Measurements from ENCODE around the gene ATG5.
"Not testable (repeated sequence)": the region's sequence is repeated elsewhere in the genome, so short reads cannot be mapped to it uniquely, and the experiment has no call there.

ATG5 gene

DNA sequence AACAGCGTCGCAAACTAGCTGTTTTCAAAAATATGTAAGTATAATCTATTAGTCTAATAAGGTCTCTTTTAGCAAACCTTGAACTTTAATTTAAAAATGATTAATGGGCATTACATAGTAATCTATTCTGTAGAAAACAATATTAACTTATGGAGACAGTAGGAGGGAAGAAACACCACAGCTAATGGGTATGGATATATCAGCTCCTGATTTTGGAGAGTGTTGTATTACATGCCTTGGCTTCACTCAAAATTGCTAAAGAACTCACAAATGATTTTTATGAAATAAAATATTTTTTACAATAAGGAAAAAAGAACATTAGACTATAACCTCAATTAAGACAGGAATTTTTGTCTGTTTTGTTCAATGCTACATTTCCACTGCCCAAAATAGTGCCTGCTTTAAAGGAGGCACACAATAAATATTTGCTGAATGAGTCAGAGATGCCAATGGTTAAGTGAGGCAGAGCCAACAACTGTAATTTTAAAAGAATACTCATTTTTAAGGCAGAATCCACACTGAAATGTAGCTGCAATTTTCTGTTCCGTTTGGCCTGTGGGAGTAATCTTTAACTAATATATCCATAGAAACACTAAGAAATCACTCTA is 15.7 kb downstream of the ATG5 start:
- DNase-seq (ENCODE audit: low read depth), result no peak

DNA sequence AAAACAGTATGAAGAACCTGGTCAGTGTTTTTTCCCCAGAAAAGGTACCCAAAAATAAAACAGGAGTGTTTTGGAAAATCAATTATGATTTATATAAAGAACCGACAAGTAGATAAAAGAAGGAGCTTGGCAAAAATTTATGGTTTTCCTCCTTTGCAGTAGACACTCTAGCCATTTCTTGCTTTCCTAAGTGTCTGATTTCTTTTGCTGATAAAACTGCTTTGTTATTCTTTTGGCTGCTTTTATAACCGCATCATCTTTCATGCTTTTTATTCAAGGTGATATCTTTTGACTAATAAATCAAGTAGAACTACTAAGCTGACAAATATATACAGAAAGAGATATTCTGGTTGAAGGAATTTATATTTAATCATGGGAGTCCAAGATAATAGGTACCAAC is 16.6 kb downstream of the ATG5 start:
- no peak for DNase-seq (ENCODE audit: low read depth)

DNA sequence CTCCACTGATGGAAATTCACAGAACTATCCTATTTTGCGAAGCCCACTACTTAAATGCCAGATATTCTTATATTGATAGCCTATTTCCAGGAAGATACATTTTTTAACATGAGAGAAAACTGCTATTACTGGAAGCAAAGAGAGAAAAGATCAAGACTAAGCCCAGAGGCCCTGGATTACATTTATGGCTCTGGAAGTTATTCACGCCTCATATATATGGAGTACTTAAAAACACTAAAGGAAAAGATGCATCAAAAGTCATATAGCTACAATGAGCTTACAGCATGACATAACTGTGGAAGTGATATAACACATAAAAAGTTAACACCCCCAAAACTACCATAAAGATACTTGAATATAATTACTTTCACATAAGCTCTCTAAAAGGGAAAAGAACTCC is 19.8 kb downstream of the ATG5 start:
- DNase-seq (ENCODE audit: low read depth), result no peak

DNA sequence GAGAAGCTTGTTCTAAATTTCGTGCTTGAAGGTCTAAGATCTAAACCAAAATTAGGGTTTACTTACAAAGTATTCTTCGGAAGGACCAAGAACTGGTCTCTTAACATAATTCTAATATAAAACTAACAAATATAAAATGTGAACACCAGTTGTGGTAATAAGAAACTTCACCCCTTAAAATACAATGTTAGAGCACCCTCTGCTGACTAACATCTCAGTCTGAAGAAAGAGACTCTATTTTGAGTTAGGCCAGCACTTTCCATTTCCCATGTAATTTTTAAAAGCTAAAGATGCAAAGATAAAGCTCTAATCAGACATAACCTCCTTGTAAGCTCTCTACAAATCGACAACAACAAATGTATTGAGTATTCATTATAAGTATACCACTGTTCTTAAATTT is 24.6 kb downstream of the ATG5 start:
- DNase-seq (ENCODE audit: low read depth), result no peak

DNA sequence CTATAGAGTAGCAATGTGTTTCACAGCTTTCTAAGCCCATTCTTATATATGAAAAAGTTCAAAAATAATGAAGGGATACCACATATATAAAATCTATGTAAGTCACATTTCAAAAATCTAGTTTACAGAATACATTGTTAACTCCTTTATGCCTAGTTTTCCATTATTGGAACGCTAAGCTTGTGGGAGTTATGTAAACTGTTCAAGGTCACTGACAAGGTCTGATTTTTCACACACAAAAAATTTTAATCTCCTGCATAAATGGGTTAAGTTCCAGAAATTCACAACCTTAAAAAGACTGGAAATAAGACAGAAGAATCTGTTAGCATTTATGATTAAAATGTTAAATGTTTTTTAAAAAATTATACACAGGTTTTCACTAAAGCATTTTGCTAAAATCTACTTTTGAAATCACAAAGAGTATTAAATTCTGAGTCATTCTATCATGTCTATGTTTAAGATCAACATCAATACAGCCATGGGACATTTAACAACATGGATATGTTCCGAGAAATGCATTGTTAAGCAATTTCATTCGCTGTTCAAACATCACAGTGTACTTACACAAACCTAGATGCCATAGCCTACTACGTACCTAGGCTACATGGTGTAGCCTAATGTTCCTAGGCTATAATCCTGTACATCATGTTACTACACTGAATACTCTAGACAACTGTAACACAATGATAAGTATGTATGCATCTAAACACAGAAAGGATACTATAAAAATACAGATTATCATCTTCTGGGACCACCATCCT is 25.4 kb downstream of the ATG5 start:
- DNase-seq (ENCODE audit: low read depth), result no peak

DNA sequence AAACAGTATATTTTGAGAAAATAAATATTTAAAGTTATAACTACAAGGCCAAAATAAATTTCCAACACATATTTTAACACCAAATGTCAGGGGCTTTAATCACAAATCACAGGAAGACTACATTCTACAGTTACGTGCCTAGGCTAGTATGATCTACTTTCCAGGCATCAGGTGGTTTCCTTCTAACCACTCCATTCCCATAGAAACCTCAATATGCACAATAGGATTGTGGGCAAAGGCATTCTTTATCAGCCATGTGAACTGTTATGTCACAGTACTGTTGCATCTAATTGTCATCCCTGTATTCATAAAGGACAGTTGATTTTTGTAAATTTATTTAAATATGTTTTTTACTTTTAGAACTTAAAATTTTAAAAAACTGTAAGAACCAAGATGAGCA is 32.4 kb downstream of the ATG5 start:
- no peak for DNase-seq (ENCODE audit: low read depth)

DNA sequence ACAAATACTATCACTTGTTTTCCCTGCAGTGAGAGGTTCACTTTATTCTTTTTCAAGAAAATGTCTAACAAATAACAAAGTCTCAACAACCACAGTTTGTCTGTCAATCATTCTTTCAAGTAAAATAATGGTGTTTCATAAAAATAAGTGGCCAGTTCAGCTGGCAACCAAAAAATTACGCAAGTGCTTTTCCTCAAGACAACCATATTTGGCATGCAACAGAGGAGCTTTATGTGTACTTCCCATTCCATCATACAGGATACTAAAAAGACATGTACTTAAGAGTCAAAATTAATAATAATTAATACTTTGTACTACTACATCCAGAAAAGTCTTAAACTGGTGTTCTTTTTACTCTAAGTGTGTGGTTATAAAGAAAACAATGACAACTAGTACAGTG is 34.6 kb downstream of the ATG5 start:
- DNase-seq (ENCODE audit: low read depth), result no peak

DNA sequence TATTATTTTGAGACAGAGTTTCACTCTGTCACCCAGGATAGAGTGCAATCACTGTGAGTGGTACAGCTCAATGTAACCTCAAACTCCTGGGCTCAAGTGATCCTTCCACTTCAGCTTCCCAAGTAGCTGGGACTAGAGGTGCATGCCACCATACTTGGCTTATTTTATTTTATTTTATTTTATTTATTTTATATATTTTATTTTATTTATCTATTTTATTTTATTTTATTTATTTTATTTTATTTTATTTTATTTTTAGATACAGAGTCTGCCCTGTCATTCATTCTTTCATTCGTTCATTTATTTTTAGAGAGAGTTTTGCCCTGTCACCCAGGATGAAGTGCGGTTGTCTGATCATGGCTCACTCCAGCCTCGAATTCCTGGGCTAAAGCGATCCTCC is 35.5 kb downstream of the ATG5 start:
- DNase-seq (ENCODE audit: low read depth), result no peak

DNA sequence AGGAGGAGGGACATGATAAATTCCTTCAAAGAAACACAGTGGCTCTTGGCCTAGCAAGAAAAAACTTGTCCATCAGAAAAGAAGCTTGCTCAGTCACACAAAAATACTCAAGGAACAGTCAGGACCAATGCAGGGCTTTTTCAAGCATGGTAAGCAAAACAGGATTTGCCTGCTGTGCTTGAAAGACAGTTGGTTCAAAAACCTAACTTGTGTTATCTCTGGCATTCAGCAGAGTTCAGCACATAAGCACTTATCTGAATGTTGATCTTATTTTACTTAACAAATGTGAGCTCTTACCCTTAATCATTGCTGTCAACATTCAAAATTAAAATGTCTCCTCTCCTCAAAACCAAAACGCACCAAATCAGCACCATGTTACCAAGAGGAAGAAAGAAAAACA is 38.3 kb downstream of the ATG5 start:
- DNase-seq (ENCODE audit: low read depth), result no peak

DNA sequence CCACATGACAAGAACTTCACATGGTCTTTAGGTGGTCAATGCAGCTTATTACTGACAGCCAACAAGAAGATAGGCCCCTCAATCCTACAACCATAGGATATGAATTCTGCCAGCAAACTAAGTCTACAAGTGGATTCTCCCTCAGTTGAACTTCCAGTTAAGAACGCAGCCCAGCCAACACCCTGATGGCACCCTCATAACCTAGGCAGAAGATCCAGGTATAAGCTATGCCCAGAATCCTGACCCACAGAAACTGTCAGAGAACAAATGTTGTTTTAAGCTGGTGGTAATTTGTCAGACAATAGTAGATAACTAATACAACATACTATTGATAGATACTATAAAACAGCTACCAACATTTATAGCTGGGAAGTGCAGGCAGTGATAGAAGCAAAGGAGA is 38.8 kb downstream of the ATG5 start:
- DNase-seq (ENCODE audit: low read depth), result no peak

DNA sequence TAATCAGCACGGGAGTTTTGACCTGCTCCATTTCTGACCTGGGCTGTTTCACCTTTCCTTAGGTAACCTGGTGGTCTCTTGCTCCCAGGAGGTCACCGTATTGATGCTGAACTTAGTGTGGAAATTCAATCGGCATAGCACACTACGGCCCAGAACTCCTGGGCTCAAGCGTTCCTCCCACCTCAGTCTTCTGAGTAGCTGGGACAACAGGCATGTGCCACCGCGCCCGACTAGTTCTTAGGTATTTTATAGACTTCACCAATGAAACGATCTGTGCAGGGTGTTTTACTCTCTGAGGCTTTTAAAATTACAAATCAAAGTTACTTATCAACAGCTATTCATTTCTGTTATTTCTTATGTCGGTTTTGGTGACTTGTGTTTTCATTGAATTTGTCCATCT is 42.1 kb downstream of the ATG5 start:
- DNase-seq (ENCODE audit: low read depth), result no peak

DNA sequence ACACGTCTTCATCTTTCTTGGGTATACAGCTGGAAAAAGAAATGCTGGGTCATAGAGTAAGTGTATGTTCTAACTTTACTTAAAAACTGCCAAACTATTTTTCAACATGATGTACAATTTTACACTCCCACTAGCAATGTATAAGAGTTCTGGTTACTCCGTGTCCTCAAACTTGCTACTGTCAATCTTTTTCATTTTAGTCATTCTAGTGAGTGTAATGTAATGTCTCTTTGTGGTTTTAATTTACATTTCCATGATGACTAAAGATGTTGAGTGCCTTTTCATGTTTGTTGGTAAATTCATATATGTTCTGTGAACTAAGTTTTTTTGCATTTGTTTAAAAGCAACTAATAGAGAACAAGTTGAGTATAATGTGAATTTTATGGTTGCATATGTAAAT is 43.9 kb downstream of the ATG5 start:
- DNase-seq (ENCODE audit: low read depth), result no peak

DNA sequence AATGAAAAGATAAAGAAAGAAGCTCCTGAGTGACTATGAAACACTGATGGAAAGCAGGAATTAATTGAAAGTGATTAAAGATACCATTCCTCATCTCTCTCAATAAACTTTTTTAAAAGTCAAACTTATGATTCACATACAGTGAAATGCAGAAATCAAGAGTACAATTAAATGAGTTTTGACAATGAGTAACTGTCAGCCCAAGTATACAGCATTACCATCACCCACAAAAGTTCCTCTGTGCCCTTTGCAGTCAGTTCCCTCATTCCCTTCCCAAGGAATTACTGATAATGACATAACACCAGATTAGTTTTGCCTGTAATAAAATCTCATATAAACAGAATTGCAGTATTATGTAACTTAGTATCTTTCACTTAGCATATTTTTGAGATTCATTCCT is 44.5 kb downstream of the ATG5 start:
- no peak for DNase-seq (ENCODE audit: low read depth)

DNA sequence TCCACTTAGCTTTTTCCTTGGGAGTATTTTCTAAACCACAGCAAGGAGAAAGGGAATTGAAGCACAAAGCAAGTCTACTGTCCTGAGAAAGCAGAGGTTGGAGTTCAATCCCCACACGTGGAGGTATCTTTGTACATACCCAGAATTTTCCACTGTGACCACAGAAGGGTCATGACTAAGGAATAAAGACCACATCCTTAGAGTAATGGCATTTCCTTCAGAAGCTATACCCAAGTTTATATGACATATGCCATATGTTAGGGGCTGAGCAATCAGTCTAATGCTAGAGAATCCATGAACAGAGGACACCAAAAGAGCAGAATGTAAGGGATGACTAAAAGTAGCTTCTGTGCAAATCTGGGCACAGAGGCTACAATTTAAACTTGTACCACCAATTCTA is 46.4 kb downstream of the ATG5 start:
- no peak for DNase-seq (ENCODE audit: low read depth)

DNA sequence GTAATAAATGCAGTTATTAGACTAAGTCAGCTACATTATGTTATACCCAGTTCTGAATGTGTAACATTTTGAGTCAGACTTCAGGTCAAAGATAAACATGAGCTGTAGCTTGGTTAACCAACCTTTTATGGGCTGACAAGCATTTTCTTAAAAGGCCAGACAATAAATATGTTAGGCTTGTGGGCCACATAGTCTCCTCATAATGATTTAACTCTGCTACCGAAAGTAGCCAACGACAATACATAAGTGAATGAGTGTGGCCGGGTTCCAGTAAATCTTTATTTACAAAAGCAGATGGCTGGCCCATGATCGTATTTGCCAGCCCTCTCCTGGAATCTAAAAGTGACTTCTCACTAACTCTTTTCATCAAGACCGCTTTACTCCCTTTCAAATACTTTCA is 49.9 kb downstream of the ATG5 start:
- no peak for DNase-seq (ENCODE audit: low read depth)

DNA sequence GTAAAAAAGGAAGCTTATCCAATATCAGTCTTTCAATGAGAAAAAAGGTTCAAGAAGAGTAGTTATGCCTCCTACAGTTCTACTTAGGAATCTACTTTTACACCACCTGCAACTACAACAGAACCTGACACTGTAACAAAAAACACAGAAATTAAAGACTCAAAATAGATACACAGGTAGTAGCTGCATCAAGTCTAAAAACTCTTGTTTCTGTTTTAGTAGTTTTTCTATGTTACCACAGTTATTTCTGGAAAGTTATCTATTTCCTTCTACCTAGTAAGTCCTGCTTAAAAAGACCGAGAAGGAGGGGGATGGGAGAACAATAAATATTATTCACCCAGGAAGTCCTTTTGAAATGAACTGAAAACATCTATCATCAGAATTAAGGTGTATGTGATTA is 52.5 kb downstream of the ATG5 start:
- DNase-seq (ENCODE audit: low read depth), result no peak

DNA sequence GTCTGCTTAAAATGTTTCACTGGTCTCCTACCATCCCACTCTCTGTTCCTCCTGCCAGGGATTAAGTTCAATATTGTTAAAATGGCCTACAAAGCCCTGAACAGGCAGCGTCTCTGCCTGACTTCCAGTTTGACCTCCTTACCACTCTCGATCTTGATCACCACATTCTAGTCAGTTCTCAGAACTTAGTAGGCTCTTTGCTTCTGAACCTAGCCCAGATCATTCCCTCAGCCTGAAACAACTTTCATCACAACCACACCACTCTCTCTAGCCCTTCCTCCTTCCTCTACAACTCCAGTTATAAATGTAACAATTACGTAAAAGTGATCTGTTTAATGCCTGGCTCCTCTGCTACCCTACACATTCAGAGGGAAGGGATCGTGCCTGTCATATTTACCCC is 53.3 kb downstream of the ATG5 start:
- DNase-seq (ENCODE audit: low read depth), result no peak

DNA sequence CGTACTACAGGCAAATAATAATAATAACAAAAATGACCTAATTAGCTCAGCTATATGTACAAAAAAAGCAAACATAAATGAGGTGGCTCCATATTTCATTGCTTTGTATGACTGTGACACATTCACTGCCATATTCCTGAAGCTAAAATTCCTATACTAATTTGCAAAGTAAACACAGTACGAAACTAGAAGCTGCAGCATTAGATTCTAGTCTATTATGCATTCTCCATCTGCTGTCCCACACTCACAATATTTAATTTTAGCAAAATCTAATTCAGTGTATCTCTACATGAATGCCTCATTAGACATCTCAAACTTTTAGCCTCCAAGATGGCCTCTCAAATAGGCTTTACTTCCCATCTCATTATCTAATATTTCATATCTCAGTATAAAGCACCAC is 55.1 kb downstream of the ATG5 start:
- no peak for DNase-seq (ENCODE audit: low read depth)

DNA sequence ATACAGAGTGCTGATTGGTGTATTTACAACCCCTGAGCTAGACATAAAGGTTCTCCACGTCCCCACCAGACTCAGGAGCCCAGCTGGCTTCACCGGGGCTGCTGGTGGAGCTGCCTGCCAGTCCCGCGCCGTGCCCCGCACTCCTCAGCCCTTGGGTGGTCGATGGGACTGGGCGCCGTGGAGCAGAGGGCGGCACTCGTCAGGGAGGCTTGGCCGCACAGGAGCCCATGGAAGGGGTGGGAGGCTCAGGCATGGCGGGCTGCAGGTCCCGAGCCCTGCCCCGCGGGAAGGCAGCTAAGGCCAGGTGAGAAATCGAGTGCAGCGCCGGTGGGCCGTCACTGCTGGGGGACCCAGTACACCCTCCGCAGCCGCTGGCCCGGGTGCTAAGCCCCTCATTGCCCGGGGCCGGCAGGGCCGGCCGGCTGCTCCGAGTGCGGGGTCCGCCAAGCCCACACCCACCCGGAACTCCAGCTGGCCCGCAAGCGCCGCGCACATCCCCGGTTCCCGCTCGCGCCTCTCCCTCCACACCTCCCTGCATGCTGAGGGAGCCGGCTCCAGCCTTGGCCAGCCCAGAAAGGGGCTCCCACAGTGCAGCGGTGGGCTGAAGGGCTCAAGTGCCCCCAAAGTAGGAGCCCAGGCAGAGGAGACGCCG is 56.2 kb downstream of the ATG5 start:
- DNase-seq (ENCODE audit: low read depth), result not testable (repeated sequence)

DNA sequence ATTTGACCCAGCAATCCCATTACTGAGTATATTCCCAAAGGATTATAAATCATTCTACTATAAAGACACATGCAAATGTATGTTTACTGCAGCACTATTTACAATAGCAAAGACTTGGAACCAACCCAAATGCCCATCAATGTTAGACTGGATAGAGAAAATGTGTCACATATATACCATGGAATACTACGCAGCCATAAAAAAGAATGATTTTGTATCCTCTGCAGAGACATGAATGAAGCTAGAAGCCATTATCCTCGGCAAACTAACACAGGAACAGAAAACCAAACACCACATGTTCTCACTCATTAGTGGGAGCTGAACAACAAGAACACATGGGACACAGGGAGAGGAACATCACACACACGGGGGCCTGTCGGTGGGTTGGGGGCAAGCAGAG is 57.1 kb downstream of the ATG5 start:
- not testable (repeated sequence) for DNase-seq (ENCODE audit: low read depth)

DNA sequence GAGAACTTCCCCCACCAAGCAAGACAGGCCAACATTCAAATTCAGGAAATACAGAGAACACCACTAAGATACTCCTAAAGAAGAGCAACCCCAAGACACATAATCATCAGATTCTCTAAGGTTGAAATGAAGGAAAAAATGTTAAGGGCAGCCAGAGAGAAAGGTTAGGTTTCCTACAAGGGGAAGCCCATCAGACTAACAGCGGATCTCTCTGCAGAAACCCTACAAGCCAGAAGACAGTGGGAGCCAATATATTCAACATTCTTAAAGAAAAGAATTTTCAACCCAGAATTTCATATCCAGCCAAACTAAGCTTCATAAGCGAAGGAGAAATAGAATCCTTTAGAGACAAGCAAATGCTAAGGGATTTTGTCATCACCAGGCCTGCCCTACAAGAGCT is 61.1 kb downstream of the ATG5 start:
- not testable (repeated sequence) for DNase-seq (ENCODE audit: low read depth)

DNA sequence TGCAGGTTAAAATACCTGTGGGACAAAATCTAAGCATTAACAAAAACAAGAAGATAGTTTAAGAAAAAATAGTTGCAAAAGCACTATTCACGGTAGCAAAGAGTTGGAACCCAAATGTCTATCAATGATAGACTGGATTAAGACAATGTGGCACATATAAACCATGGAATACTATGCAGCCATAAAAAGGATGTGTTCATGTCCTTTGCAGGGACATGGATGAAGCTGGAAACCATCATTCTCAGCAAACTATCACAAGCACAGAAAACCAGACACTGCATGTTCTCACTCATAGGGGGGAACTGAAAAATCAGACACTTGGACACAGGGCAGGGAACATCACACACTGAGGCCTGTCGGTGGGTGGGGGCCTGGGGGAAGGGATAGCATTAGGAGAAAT is 65.8 kb downstream of the ATG5 start:
- DNase-seq (ENCODE audit: low read depth), result not testable (repeated sequence)

DNA sequence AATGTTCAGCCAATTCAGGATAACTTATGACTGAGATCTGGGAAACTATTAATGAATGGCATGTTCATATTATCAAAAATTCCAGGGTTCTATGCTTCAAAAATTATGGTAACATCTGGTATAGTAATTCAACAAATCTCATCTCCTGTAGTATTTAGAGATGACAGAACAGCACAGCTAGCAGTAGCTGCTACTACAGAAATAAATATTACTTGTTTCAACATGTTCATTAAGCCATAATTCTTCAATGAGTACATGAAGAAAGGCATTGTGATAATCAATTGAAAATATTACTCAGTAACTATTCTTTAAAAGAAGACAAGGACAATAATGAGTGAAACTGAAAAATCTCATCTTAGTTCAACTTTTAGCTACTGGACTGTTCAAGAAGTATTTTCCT is 66.8 kb downstream of the ATG5 start:
- DNase-seq (ENCODE audit: low read depth), result no peak

DNA sequence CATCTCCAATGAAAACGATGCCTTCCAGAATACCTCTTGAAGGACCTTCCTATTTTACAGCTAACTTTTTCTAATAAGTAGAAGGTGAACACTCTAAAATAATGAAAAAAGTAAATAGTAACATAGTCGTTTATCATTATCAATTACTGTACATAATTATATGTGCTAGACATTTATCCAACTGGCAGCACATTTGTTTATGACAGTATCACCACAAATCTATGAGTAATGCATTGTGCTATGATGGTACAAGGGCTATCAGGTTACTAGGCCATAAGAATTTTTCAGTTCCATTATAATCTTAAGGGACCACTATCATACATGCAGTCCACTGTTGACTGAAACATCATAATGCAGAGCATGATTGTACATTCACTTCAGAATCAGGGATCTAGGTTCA is 68.4 kb downstream of the ATG5 start:
- no peak for DNase-seq (ENCODE audit: low read depth)
